Stimulated activated naive B cell treated with anti-CD40 and anti-IgM and Interleukin-4, amounts not matched to agents 10 μg/mL and 1 μg/mL and 100 μg/mL, for 72 hours (primary cell): ENCODE results near the gene NAV2.

Experiments used
- ATAC-seq, 2 donors: fragments of 150-1000 bp; cut with Tn5 transposase; replicated peaks; 2 replicates each; pipeline ENCODE4 v1.10.0; 2021; ENCODE audit warnings: moderate library complexity in 1 of 2
- DNase-seq: peaks from one replicate; pipeline ENCODE4 v3.0.0; 2021
- H3K27ac Mint-ChIP-seq: one replicate; pipeline ENCODE4 v1.8.0; 2022; ENCODE audit warnings: mild to moderate bottlenecking, mixed read lengths
- H3K27me3 Mint-ChIP-seq, 2 donors: one replicate each; pipeline ENCODE4 v1.8.0; 2022; ENCODE audit warnings: mixed read lengths in 2 of 2
- H3K36me3 Mint-ChIP-seq, 2 donors: one replicate each; pipeline ENCODE4 v1.8.0; 2022; ENCODE audit warnings: mixed read lengths in 2 of 2, mild to moderate bottlenecking in 1 of 2
- H3K4me1 Mint-ChIP-seq, 2 donors: one replicate each; pipeline ENCODE4 v1.8.0; 2022; ENCODE audit warnings: mixed read lengths in 2 of 2, mild to moderate bottlenecking in 1 of 2
- H3K4me3 Mint-ChIP-seq, 2 donors: one replicate each; pipeline ENCODE4 v1.8.0; 2022; ENCODE audit warnings: mild to moderate bottlenecking in 2 of 2, mixed read lengths in 2 of 2, moderate library complexity in 1 of 2
- H3K9me3 Mint-ChIP-seq, 2 donors: one replicate each; pipeline ENCODE4 v1.8.0; 2022; ENCODE audit warnings: mixed read lengths in 2 of 2, mild to moderate bottlenecking in 1 of 2

NAV2 gene

GRCh38 chr11:19697721-19698121 lies 14.9 kb upstream of the NAV2 start:
- no peak overlapping the region for H3K4me3 Mint-ChIP-seq
- no peak overlapping the region for H3K27ac Mint-ChIP-seq
- H3K4me1 Mint-ChIP-seq: no peaks in the 10 kb centered on the region
- peaks cover 37 to 48% of the 10 kb centered on the region in 2 donors for H3K27me3 Mint-ChIP-seq
- DNase-seq (no peak), ATAC-seq (no peak)
- H3K36me3 Mint-ChIP-seq: no peaks in the 10 kb centered on the region
- peaks cover 0 to 3% of the 10 kb centered on the region in 2 donors for H3K9me3 Mint-ChIP-seq

DNA sequence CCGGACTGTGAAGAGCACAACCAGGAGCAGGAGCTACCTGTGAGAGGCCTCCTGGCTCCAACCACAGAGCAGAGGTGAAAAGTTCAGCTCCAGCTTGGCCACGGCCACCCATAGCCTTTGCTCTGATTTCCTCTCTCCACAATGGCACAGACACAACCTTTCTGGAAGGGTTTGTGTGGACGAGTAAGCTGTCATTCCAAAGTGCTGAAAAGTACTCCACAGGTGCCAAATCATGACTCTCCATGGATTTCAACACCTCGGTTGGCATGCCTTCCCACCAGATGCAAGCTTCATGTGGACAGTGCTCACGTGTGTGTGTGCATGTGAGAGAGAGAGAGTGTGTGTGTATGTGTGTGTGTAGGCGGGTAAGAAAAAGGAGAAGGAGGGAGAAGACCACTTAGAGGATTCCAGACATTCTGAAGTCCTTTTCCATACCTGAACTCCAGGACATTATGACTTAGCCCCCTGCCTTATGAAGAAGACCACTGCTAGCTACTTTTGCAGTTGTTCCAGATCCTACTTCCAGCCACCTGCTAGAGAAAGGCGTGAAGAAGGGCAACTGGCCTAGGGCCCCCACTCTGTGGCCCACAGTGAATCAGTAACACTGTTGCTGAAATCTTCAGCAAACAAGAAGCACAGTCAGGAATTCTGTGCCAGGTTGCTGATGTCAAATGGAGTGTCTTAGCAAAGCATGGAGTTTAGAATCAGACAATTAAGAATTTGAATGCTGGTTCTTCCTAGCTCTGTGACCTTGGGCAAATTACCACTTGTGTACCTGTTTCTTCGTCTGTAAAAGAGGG lies 13.9 kb upstream of the NAV2 start:
- ATAC-seq (no peak), DNase-seq (no peak)
- peaks cover 0 to 3% of the 10 kb centered on the region in 2 donors for H3K9me3 Mint-ChIP-seq
- H3K27me3 Mint-ChIP-seq: peaks cover 38 to 55% of the 10 kb centered on the region in 2 donors
- H3K4me3 Mint-ChIP-seq: no peak overlapping the region
- no peak overlapping the region for H3K27ac Mint-ChIP-seq
- no peaks in the 10 kb centered on the region for H3K4me1 Mint-ChIP-seq
- no peaks in the 10 kb centered on the region for H3K36me3 Mint-ChIP-seq

DNA sequence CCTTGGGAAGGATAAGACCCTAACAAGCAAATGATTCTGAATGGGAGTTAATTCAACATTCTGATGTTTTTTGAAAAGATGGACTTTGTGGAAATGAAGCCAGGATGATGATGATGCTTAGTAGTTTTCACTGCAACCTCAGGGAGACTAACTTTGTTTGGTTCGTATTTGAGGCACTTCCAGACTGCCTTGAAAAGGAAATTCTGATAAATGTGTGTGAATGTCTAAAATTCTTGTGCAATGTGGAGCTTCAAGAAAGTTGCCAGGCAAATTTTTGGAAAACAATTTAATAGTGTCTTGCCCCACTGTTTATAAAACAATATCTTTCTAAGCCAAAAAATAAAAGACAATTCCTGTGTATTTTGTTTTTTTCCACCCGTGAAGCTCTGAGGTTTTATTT lies 11.2 kb upstream of the NAV2 start:
- ATAC-seq (no peak), DNase-seq (no peak)
- H3K27me3 Mint-ChIP-seq: peaks cover 30 to 58% of the 10 kb centered on the region in 2 donors
- no peak overlapping the region for H3K27ac Mint-ChIP-seq
- peaks cover 0 to 3% of the 10 kb centered on the region in 2 donors for H3K9me3 Mint-ChIP-seq
- H3K4me1 Mint-ChIP-seq: no peaks in the 10 kb centered on the region
- no peak overlapping the region for H3K4me3 Mint-ChIP-seq
- no peaks in the 10 kb centered on the region for H3K36me3 Mint-ChIP-seq

DNA sequence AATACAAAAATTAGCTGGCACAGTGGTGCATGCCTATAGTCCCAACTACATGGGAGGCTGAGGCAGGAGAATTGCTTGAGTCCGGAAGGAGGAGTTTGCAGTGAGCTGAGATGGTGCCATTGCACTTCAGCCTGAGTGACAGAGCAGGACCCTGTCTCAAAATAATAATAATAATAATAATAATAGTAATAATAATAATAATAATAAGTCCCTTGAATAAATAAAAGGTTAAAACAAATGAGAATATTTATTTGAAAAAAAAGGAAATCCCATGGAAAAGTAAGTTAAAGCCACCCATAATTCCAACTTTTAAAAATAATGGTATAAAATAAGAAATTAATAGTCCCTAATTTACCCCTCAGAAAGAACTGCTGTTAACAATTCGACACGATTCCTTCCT lies 10.0 kb upstream of the NAV2 start:
- H3K27me3 Mint-ChIP-seq: peaks cover 26 to 49% of the 10 kb centered on the region in 2 donors
- H3K9me3 Mint-ChIP-seq: no peaks in the 10 kb centered on the region
- no peaks in the 10 kb centered on the region for H3K36me3 Mint-ChIP-seq
- H3K4me1 Mint-ChIP-seq: no peaks in the 10 kb centered on the region
- no peak for DNase-seq
- no peak overlapping the region for H3K4me3 Mint-ChIP-seq
- no peak for ATAC-seq
- H3K27ac Mint-ChIP-seq: no peak overlapping the region

DNA sequence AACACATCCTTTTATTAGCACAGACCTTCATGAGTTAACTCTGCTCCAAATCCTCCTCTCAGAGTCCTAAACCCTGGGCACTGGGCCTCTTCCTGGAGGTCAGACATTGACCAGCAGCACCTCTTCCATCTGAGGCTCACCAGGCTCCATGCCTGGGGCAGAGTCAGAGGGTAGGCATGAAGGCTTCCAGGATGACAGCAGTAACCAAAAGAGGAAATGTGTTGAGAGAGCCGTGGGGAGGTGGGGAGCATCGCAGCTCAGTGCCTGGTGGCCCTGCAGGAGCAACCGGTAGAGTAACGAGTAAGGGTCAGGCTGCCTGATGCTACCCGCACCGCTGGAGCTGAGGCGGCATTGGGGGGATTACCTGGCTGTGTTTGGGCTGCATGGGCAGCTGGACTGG lies 9.4 kb upstream of the NAV2 start:
- no peak overlapping the region for H3K27ac Mint-ChIP-seq

GRCh38 chr11:19704213-19704612 lies 8.4 kb upstream of the NAV2 start:
- H3K36me3 Mint-ChIP-seq: no peaks in the 10 kb centered on the region
- H3K27me3 Mint-ChIP-seq: peaks cover 14 to 37% of the 10 kb centered on the region in 2 donors
- H3K4me3 Mint-ChIP-seq: no peak overlapping the region
- ATAC-seq (no peak), DNase-seq (no peak)
- H3K27ac Mint-ChIP-seq: no peak overlapping the region
- no peaks in the 10 kb centered on the region for H3K4me1 Mint-ChIP-seq
- H3K9me3 Mint-ChIP-seq: no peaks in the 10 kb centered on the region

More for the DNA sequence above, 9.4 kb upstream of the NAV2 start:
- Mint-ChIP-seq H3K27me3 (peaks cover 21 to 44% of the 10 kb centered on the region in 2 donors), H3K4me3 (no peak overlapping the region), H3K9me3 (no peaks in the 10 kb centered on the region), H3K4me1 (no peaks in the 10 kb centered on the region), H3K36me3 (no peaks in the 10 kb centered on the region)
- DNase-seq (no peak), ATAC-seq (no peak)

GRCh38 chr11:19705936-19706335 lies 6.7 kb upstream of the NAV2 start:
- no peaks in the 10 kb centered on the region for H3K4me1 Mint-ChIP-seq
- no peak overlapping the region for H3K4me3 Mint-ChIP-seq
- peaks cover 9 to 26% of the 10 kb centered on the region in 2 donors for H3K27me3 Mint-ChIP-seq
- no peak for ATAC-seq
- DNase-seq: no peak
- H3K36me3 Mint-ChIP-seq: no peaks in the 10 kb centered on the region
- no peaks in the 10 kb centered on the region for H3K9me3 Mint-ChIP-seq
- H3K27ac Mint-ChIP-seq: no peak overlapping the region

- peaks cover 16 to 36% of the 10 kb centered on the region in 2 donors for H3K4me1 Mint-ChIP-seq
- DNase-seq (no peak), ATAC-seq (peak; percentile 10 to 11)
- H3K36me3 Mint-ChIP-seq: no peaks in the 10 kb centered on the region
- peak overlapping the region; percentile 89 to 96 for H3K4me3 Mint-ChIP-seq
- H3K27me3 Mint-ChIP-seq: peaks cover 40 to 42% of the 10 kb centered on the region in 2 donors
- no peaks in the 10 kb centered on the region for H3K9me3 Mint-ChIP-seq
- H3K27ac Mint-ChIP-seq: peak overlapping the region; percentile 77
These were observed 741 bp upstream of the NAV2 start for GRCh38 chr11:19711911-19712280.

DNA sequence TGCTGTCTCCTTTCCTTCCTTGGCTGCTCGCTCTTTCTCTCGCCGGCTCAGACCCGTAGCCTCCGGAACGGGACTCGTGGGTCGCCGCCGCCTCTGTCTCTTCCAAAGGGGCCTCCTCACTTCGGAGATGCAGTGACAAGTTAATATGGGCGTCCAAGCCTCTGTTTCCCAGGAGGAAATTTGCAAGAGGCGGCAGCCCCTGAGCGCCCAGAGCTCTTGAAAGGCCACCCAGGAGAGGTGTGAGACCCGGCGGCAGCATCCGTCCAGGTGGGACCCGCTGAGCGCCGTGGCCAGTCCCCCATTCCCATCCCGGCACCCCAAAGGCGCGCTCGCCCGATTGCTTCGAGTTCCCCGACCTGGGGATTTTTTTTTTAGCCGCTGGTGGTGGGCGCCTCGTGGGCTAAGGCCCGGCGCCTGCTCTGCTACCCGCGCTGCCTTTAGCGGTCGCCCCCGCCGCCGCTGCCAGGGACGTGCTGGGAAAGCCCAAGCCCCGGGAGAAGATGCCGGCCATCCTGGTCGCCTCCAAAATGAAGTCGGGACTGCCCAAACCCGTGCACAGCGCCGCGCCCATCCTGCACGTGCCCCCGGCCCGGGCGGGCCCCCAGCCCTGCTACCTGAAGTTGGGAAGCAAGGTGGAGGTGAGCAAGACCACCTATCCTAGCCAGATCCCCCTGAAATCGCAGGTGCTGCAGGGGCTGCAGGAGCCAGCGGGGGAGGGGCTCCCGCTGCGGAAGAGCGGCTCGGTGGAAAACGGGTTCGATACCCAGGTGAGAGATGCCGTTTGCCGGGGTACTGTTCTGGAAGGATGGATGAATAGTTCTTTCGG lies 772 bp downstream of the NAV2 start:
- H3K27ac Mint-ChIP-seq: peak overlapping the region; percentile 62
- no peaks in the 10 kb centered on the region for H3K9me3 Mint-ChIP-seq
- H3K4me1 Mint-ChIP-seq: peaks cover 16 to 36% of the 10 kb centered on the region in 2 donors
- peak overlapping the region; percentile 84 to 85 for H3K4me3 Mint-ChIP-seq
- DNase-seq: peak; percentile 2
- H3K36me3 Mint-ChIP-seq: no peaks in the 10 kb centered on the region
- H3K27me3 Mint-ChIP-seq: peaks cover 48 to 49% of the 10 kb centered on the region in 2 donors
- peak; percentile 2 to 26 for ATAC-seq

DNA sequence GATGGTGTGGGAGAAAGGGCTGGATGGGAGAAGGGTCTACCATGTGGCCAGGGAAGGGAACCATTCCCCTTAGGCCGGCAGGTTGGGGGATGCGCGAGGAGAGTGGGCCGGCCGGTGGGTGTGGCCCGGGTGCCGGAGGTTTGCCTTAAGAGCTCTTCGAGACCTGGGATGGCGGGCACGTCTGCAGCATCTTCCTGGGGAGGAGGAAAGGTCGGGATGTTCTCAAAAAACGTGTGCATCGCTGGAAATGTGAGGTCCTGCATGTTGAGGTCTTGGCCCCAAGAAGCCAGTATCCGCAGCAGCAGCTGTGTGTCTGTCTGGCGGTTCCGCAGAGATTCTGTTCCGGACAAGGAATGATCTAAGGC lies 1.4 kb downstream of the NAV2 start:
- DNase-seq (no peak), ATAC-seq (no peak)
- H3K9me3 Mint-ChIP-seq: no peaks in the 10 kb centered on the region
- H3K4me1 Mint-ChIP-seq: peaks cover 16 to 36% of the 10 kb centered on the region in 2 donors
- H3K36me3 Mint-ChIP-seq: no peaks in the 10 kb centered on the region
- no peak overlapping the region for H3K27ac Mint-ChIP-seq
- H3K27me3 Mint-ChIP-seq: peaks cover 49 to 51% of the 10 kb centered on the region in 2 donors
- peak overlapping the region; percentile 84 to 85 for H3K4me3 Mint-ChIP-seq

DNA sequence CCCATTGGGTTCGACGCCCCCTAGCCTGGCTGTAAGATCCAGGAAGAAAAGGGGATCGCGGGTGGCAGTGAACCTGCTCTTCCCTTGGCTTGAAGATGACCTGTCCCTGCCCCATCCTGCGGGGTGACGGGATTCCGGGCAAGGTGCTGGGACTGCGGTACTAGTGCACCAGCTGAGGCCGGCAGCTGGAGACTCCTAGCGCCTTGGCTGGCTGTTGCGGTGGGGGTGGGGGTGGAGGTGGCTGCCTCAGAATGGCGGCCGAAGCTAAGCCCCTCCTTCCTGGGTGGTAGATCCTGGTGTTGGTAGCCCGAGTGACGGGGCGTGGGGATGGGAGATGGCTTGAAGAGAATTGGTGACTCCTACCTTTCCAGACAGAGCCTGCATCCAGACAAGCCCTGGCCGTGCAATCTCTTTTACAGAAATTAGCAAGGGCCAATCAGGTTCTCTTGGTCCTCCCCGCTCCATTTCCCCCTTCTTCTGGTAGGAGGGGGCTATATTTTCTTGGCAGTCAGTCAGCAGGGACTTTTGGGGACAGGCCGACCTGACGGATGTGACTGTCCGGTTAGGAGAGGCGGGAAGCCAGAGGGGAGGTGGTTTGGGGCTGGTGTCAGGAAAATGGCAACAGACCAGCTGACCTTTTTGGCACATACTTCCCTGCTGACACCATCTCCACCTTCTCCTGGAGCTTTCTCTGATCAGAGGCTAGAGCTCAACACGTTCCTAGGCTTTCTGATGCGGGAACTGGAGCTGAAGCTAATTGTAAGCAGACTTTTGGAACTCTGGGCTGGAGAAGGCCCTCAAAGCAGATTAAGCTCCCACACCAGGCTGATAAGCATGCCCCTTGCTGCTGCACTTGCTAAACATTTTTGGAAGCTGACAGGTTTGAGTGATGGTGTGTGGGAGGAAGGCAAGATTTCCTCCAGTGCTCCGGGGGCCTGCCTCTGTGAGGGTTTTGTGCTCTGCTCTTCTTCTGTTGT lies 2.0 kb downstream of the NAV2 start:
- ATAC-seq (no peak), DNase-seq (no peak)
- Mint-ChIP-seq H3K9me3 (no peaks in the 10 kb centered on the region), H3K4me3 (peak overlapping the region; percentile 84 to 85), H3K36me3 (no peaks in the 10 kb centered on the region), H3K4me1 (peaks cover 16 to 36% of the 10 kb centered on the region in 2 donors), H3K27ac (no peak overlapping the region), H3K27me3 (peaks cover 49 to 51% of the 10 kb centered on the region in 2 donors)

DNA sequence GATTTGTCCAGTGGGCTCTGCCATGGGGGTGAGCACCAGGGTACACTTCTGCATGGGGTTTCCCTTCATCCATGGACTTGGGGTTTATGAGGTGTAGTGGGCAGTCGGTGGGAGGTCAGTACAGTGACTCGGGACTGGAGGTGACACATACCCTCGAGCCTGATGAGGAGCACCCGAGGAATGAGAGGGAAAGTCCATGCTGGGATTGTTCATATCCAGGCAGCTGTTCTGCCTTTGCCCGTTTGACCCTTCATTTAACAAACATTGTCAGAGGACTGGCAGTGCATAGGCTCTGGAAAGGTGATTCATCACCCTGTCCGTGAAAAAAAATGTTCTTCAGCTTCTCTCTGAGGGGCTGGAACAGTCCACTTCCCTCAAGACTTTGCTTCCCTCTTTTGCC lies 2.7 kb downstream of the NAV2 start:
- H3K9me3 Mint-ChIP-seq: no peaks in the 10 kb centered on the region
- no peaks in the 10 kb centered on the region for H3K36me3 Mint-ChIP-seq
- DNase-seq: no peak
- no peak for ATAC-seq
- peaks cover 49 to 51% of the 10 kb centered on the region in 2 donors for H3K27me3 Mint-ChIP-seq
- H3K27ac Mint-ChIP-seq: no peak overlapping the region
- H3K4me3 Mint-ChIP-seq: no peak overlapping the region
- H3K4me1 Mint-ChIP-seq: peaks cover 16 to 36% of the 10 kb centered on the region in 2 donors

- ATAC-seq (no peak), DNase-seq (no peak)
- Mint-ChIP-seq H3K4me1 (peaks cover 11 to 23% of the 10 kb centered on the region in 2 donors), H3K27me3 (peaks cover 41 to 42% of the 10 kb centered on the region in 2 donors), H3K27ac (no peak overlapping the region), H3K9me3 (no peaks in the 10 kb centered on the region), H3K36me3 (no peaks in the 10 kb centered on the region), H3K4me3 (no peak overlapping the region)
These were observed 5.4 kb downstream of the NAV2 start for GRCh38 chr11:19718051-19718450.

DNA sequence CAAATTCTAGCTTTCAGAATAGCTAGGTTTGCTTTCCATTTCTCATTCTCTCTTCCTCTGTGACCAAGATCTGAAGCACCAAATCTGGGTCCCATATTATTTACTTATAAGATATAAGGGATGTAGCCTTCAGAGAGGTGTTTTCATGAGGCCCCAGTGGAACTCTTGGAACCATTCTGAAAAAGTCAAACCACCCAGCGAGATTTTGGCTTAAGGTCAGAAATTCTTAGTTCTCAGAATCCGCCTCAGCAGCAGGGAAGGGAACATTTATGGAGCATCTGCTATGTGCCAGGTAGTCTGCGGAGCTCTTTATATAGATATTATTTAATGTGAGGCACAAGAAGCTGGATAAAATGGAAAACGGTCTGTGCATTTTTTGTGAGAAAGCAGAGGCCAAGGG lies 6.3 kb downstream of the NAV2 start:
- Mint-ChIP-seq H3K4me1 (peaks cover 6 to 14% of the 10 kb centered on the region in 2 donors), H3K27ac (no peak overlapping the region), H3K9me3 (no peaks in the 10 kb centered on the region), H3K4me3 (no peak overlapping the region), H3K27me3 (peaks cover 35 to 39% of the 10 kb centered on the region in 2 donors), H3K36me3 (no peaks in the 10 kb centered on the region)
- DNase-seq: no peak
- ATAC-seq: no peak
